Measurements from ENCODE around the gene ABTB1. TPM values are rescaled to one million over a fixed set of nuclear protein-coding genes. Genes with fewer than 3 reads are reported as not detected.

ABTB1 gene
- total and polyA plus RNA-seq, 9 of the 15 experiments (the other 6 are each of a cell fraction or from before 2014, with no cell fraction given), result 0.04 to 2.3 (median 0.55) TPM; not detected in 1

DNA sequence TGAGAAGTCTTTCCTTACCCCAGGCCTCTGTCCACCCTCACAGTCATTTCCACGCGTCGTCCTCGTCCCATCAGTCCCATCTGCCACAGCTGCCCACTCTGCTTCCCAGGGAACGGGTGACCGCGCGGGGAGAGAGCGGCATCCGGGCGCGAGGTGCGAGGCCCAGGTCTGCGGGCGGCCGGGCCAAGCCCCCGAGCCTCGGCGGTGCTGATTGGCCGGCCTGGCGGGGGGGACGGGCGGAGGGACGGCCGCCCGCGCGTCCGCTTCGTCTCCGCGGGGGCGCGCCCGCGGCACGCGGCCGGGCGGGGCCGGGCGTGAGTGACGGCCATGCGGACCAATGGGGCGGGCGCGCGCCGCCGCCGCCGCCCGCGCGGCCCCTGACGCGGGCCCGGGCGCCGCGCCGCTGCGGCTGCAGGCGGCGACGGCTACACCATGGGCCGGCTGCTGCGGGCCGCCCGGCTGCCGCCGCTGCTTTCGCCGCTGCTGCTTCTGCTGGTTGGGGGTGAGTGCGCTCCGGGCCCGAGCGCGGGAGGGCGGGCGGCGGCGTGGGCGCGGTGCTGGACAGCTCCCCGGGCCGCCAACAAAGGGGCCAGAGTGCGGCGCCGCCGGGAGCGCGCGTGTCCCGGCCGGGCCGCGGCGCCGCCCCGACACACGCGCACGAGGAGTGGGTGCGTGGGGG lies 43.8 kb upstream of the ABTB1 start, which contains the start of gene PODXL2 (continued):
- TF ChIP-seq, protein P1, sequence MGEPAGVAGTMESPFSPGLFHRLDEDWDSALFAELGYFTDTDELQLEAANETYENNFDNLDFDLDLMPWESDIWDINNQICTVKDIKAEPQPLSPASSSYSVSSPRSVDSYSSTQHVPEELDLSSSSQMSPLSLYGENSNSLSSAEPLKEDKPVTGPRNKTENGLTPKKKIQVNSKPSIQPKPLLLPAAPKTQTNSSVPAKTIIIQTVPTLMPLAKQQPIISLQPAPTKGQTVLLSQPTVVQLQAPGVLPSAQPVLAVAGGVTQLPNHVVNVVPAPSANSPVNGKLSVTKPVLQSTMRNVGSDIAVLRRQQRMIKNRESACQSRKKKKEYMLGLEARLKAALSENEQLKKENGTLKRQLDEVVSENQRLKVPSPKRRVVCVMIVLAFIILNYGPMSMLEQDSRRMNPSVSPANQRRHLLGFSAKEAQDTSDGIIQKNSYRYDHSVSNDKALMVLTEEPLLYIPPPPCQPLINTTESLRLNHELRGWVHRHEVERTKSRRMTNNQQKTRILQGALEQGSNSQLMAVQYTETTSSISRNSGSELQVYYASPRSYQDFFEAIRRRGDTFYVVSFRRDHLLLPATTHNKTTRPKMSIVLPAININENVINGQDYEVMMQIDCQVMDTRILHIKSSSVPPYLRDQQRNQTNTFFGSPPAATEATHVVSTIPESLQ (CRISPR knock-in tag; IDR thresholded peaks at IDR 0.05), result peak; percentile 83; the same call in 1 of the 2 replicates
- TF ChIP-seq CBX3 (IDR thresholded peaks at IDR 0.05; ENCODE audit: borderline replicate concordance in 1 of 2, low read length in 2 of 2) (peak in 1 of 2 experiments; percentile 90; a peak in 2 of 3 replicates), PKNOX1 (IDR thresholded peaks at IDR 0.05) (no peak), ZFX (CRISPR knock-in tag; IDR thresholded peaks at IDR 0.05) (peak; percentile 25; the same call in 1 of the 2 replicates), POLR2G (IDR thresholded peaks at IDR 0.05; ENCODE audit: low read depth, low read length) (peak; percentile 74), ZNF175 (CRISPR knock-in tag; IDR thresholded peaks at IDR 0.05; ENCODE audit: low read depth) (0 out of 2 replicates have a peak, but pooled peaks have one; percentile 44), NR2C2 (CRISPR knock-in tag; IDR thresholded peaks at IDR 0.05) (no peak), NR2C2 (tag; IDR thresholded peaks at IDR 0.05) (0 out of 2 replicates have a peak, but pooled peaks have one; percentile 40), ETV5 (CRISPR knock-in tag; IDR thresholded peaks at IDR 0.05; ENCODE audit: low read depth) (peak; percentile 50; the same call in 1 of the 2 replicates), NFYB (IDR thresholded peaks at IDR 0.05; ENCODE audit: extremely low read depth, insufficient read length) (peak; percentile 86), GABPB1 (CRISPR knock-in tag; IDR thresholded peaks at IDR 0.05) (0 out of 2 replicates have a peak, but pooled peaks have one; percentile 28), PREB (CRISPR knock-in tag; IDR thresholded peaks at IDR 0.05) (no peak), CUX1 (CRISPR knock-in tag; IDR thresholded peaks at IDR 0.05) (no peak)
- TF ChIP-seq, protein P2, sequence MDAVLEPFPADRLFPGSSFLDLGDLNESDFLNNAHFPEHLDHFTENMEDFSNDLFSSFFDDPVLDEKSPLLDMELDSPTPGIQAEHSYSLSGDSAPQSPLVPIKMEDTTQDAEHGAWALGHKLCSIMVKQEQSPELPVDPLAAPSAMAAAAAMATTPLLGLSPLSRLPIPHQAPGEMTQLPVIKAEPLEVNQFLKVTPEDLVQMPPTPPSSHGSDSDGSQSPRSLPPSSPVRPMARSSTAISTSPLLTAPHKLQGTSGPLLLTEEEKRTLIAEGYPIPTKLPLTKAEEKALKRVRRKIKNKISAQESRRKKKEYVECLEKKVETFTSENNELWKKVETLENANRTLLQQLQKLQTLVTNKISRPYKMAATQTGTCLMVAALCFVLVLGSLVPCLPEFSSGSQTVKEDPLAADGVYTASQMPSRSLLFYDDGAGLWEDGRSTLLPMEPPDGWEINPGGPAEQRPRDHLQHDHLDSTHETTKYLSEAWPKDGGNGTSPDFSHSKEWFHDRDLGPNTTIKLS (IDR thresholded peaks at IDR 0.05; ENCODE audit: borderline replicate concordance, low read depth), result peak; percentile 59; the same call in 1 of the 2 replicates

Measured in K562 (cell line).